ENCODE measurements around the gene CLEC7A. TPM values are rescaled to one million over a fixed set of nuclear protein-coding genes. Genes with fewer than 3 reads are reported as not detected.

CLEC7A gene
- total and polyA plus RNA-seq, 9 donors, result 1.9 to 12.7 (median 3.6) TPM

DNA sequence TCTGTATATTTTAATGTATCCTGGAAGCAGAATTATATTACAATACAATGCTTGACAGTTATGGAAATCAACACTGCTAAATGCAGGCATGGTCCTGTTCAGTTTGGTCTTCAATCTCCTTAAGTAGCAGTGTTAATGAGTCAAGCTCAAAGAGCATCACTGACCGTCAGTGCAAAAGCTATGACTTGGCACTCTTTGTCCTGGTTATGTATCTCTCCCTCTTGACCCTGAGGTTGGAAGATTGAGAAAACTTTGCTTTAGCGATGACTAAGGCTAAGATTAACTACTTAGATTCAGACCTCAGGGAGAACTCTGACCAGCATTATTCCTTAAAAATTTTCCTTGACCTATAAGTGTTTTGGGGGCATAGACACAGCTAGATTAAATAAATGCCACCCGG lies 10.9 kb downstream of the CLEC7A start:
- no peak for DNase-seq
- intact Hi-C loops (cut with DNase I), result no loop called here
- Histone ChIP-seq H3K9me3 (no peaks in the 10 kb centered on the region), H3K27me3 (no peaks in the 10 kb centered on the region), H3K4me1 (ENCODE audit: insufficient read depth) (no peaks in the 10 kb centered on the region), H3K27ac (no peak overlapping the region), H3K36me3 (no peaks in the 10 kb centered on the region), H3K4me3 (no peak overlapping the region)
- WGBS, 3 donors, result 67 to 79% (median 70%) methylated on average over 3 of the region's 3 CpGs
- no peak for TF ChIP-seq POLR2A (IDR thresholded peaks at IDR 0.05)
- no peak for TF ChIP-seq EP300 (IDR thresholded peaks at IDR 0.05)
- TF ChIP-seq, protein P1, sequence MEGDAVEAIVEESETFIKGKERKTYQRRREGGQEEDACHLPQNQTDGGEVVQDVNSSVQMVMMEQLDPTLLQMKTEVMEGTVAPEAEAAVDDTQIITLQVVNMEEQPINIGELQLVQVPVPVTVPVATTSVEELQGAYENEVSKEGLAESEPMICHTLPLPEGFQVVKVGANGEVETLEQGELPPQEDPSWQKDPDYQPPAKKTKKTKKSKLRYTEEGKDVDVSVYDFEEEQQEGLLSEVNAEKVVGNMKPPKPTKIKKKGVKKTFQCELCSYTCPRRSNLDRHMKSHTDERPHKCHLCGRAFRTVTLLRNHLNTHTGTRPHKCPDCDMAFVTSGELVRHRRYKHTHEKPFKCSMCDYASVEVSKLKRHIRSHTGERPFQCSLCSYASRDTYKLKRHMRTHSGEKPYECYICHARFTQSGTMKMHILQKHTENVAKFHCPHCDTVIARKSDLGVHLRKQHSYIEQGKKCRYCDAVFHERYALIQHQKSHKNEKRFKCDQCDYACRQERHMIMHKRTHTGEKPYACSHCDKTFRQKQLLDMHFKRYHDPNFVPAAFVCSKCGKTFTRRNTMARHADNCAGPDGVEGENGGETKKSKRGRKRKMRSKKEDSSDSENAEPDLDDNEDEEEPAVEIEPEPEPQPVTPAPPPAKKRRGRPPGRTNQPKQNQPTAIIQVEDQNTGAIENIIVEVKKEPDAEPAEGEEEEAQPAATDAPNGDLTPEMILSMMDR (IDR thresholded peaks at IDR 0.05), result no peak

GRCh38 chr12:10115890-10116289 lies 14.1 kb downstream of the CLEC7A start:
- 85 to 94% (median 87%) methylated on average over 7 of the region's 7 CpGs for WGBS, 3 donors
- no peak for DNase-seq
- H3K27ac ChIP-seq, result no peak overlapping the region
- intact Hi-C loops (cut with DNase I), result no loop called here
- no peak overlapping the region for H3K4me3 ChIP-seq
- no peaks in the 10 kb centered on the region for H3K36me3 ChIP-seq
- no peak for TF ChIP-seq POLR2A (IDR thresholded peaks at IDR 0.05)
- TF ChIP-seq, protein P1 (IDR thresholded peaks at IDR 0.05), result no peak
- TF ChIP-seq EP300 (IDR thresholded peaks at IDR 0.05), result no peak
- H3K27me3 ChIP-seq, result no peaks in the 10 kb centered on the region
- H3K4me1 ChIP-seq (ENCODE audit: insufficient read depth), result no peaks in the 10 kb centered on the region
- no peaks in the 10 kb centered on the region for H3K9me3 ChIP-seq

DNA sequence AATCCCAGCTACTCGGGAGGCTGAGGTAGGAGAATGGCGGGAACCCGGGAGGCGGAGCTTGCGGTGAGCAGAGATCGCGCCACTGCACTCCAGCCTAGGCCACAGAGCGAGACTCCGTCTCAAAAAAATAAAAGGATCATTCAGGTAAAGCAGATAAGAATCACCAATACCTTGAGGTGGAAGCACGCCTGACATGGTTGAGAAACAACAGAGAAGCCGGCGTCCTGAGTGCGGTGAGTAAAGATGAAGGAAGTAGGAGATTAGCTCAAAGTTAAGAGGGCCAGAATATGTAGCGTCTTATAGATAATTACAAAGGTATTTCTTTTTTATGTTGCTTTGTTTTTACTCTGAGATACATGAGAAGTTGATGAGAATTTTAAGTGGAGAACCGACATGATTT lies 14.7 kb downstream of the CLEC7A start:
- Histone ChIP-seq H3K27me3 (no peaks in the 10 kb centered on the region), H3K27ac (no peak overlapping the region), H3K9me3 (no peaks in the 10 kb centered on the region), H3K36me3 (no peaks in the 10 kb centered on the region), H3K4me1 (ENCODE audit: insufficient read depth) (no peaks in the 10 kb centered on the region), H3K4me3 (no peak overlapping the region)
- 89 to 94% (median 92%) methylated on average over 15 of the region's 15 CpGs for WGBS, 3 donors
- no peak for DNase-seq
- TF ChIP-seq EP300 (IDR thresholded peaks at IDR 0.05), result no peak
- no peak for TF ChIP-seq POLR2A (IDR thresholded peaks at IDR 0.05)
- TF ChIP-seq, protein P1 (IDR thresholded peaks at IDR 0.05), result no peak
- intact Hi-C loops (cut with DNase I), result no loop called here

DNA sequence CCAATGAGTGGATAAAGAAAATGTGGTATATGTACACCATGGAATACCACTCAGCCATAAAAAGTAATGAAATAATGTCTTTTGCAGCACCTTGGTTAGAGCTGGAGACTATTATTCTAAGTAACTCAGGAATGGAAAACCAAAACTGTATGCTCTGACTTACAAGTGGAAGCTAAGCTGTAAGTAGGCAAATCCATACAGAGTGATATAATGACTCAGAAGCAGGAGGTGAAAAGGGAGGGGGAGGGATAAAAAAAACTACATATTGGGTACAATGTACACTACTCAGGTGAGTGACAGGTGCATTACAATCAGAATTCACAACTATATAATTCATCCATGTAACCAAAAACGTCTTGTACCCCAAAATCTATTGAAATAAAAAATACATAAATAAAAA lies 16.1 kb downstream of the CLEC7A start:
- Histone ChIP-seq H3K27ac (no peak overlapping the region), H3K36me3 (no peaks in the 10 kb centered on the region), H3K4me3 (no peak overlapping the region), H3K27me3 (no peaks in the 10 kb centered on the region), H3K9me3 (no peaks in the 10 kb centered on the region), H3K4me1 (ENCODE audit: insufficient read depth) (no peaks in the 10 kb centered on the region)
- DNase-seq, result no peak
- intact Hi-C loops (cut with DNase I), result no loop called here
- 55 to 67% (median 57%) methylated on average over 1 of the region's 1 CpG for WGBS, 3 donors
- TF ChIP-seq EP300 (IDR thresholded peaks at IDR 0.05) (no peak), POLR2A (IDR thresholded peaks at IDR 0.05) (no peak)
- TF ChIP-seq, protein P1 (IDR thresholded peaks at IDR 0.05), result no peak

DNA sequence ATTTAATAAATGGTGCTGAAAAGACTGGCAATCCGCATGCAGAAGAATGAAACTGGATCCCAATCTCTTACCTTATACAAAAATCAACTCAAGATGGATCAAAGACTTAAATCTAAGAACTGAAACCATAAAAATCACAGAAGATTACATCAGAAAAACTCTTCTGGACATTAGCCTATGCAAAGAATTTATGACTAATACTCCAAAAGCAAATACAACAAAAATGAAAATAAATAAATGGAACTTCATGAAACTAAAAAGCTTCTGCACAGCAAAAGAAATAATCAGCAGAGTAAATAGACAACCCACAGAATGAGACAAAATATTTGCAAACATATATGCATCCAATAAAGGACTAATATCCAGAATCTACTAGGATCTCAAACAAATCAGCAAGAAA lies 16.9 kb downstream of the CLEC7A start:
- Histone ChIP-seq H3K4me3 (no peak overlapping the region), H3K27ac (no peak overlapping the region), H3K9me3 (no peaks in the 10 kb centered on the region), H3K27me3 (no peaks in the 10 kb centered on the region), H3K36me3 (no peaks in the 10 kb centered on the region), H3K4me1 (ENCODE audit: insufficient read depth) (no peaks in the 10 kb centered on the region)
- no peak for DNase-seq
- WGBS, 3 donors, result 80 to 93% (median 83%) methylated on average over 1 of the region's 1 CpG
- intact Hi-C loops (cut with DNase I), result no loop called here
- TF ChIP-seq POLR2A (IDR thresholded peaks at IDR 0.05) (no peak), EP300 (IDR thresholded peaks at IDR 0.05) (no peak)
- TF ChIP-seq, protein P1 (IDR thresholded peaks at IDR 0.05), result no peak

Measured in ovary (tissue), 9 donors.